GM23338 (cell line): ENCODE data around the gene KBTBD8. TPM values are rescaled to one million over a fixed set of nuclear protein-coding genes. Genes with fewer than 3 reads are reported as not detected.

Source experiments
- ATAC-seq: fragments of 200-7000 bp; cut with Tn5 transposase; 3 replicates; pipeline ENCODE4 v1.9.1; 2020
- DNase-seq: peaks from one replicate; pipeline ENCODE4 v3.0.0-alpha.2; 2015; ENCODE audit warnings: low spot score
- H2AFZ ChIP-seq: fragments of 200-600 bp; sonication (generic); 2 replicates; pipeline ENCODE4 v1.8.0; 2016; ENCODE audit warnings: antibody characterized with exemption, mild to moderate bottlenecking, moderate library complexity
- H3F3A ChIP-seq: fragments of 200-600 bp; sonication (generic); replicated peaks from 2 replicates; pipeline ENCODE4 v1.8.0; 2017; ENCODE audit warnings: antibody characterized with exemption, mixed run types, low read depth
- H3K27ac ChIP-seq: fragments of 200-600 bp; sonication (generic); 2 replicates; pipeline ENCODE4 v1.6.1; 2016; ENCODE audit warnings: low read depth
- H3K27me3 ChIP-seq: fragments of 200-600 bp; sonication (generic); 2 replicates; pipeline ENCODE4 v1.8.0; 2016; ENCODE audit warnings: mild to moderate bottlenecking, mixed run types, moderate library complexity; ENCODE audit not compliant: insufficient read depth
- H3K36me3 ChIP-seq: fragments of 200-600 bp; sonication (generic); 2 replicates; pipeline ENCODE4 v1.8.0; 2016; ENCODE audit warnings: mild to moderate bottlenecking; ENCODE audit not compliant: insufficient read depth
- H3K4me1 ChIP-seq: fragments of 200-600 bp; sonication (generic); 2 replicates; pipeline ENCODE4 v1.8.0; 2016; ENCODE audit warnings: mild to moderate bottlenecking, moderate library complexity; ENCODE audit not compliant: insufficient read depth
- H3K4me2 ChIP-seq: fragments of 200-600 bp; sonication (generic); 2 replicates; pipeline ENCODE4 v1.7.1; 2017; ENCODE audit warnings: mixed run types
- H3K4me3 ChIP-seq: fragments of 200-600 bp; sonication (generic); 2 replicates; pipeline ENCODE4 v1.6.1; 2016; ENCODE audit warnings: mixed run types
- H3K79me2 ChIP-seq: fragments of 200-600 bp; sonication (generic); replicated peaks from 2 replicates; pipeline ENCODE4 v1.8.0; 2017; ENCODE audit warnings: mild to moderate bottlenecking; ENCODE audit not compliant: insufficient read depth
- H3K9me2 ChIP-seq: fragments of 200-600 bp; sonication (generic); 2 replicates; pipeline ENCODE4 v1.8.0; 2017; ENCODE audit not compliant: insufficient read depth
- H4K20me1 ChIP-seq: fragments of 200-600 bp; sonication (generic); replicated peaks from 2 replicates; pipeline ENCODE4 v1.8.0; 2017; ENCODE audit warnings: mild to moderate bottlenecking; ENCODE audit not compliant: insufficient read depth
- H3K27ac Mint-ChIP-seq: 2 replicates; pipeline ENCODE4 v1.8.0; 2020; ENCODE audit warnings: inconsistent platforms, mild to moderate bottlenecking, moderate library complexity, mixed read lengths
- H3K27me3 Mint-ChIP-seq: 3 replicates; pipeline ENCODE4 v1.8.0; 2022; ENCODE audit warnings: low read depth, mild to moderate bottlenecking, moderate library complexity, mixed read lengths, inconsistent platforms; ENCODE audit not compliant: insufficient read depth, poor library complexity
- H3K36me3 Mint-ChIP-seq: 3 replicates; pipeline ENCODE4 v1.8.0; 2021; ENCODE audit warnings: low read depth, mild to moderate bottlenecking, inconsistent platforms, moderate library complexity, mixed read lengths
- H3K4me1 Mint-ChIP-seq: 3 replicates; pipeline ENCODE4 v1.8.0; 2020; ENCODE audit warnings: mild to moderate bottlenecking, inconsistent platforms, mixed read lengths
- H3K4me3 Mint-ChIP-seq: 3 replicates; pipeline ENCODE4 v1.8.0; 2021; ENCODE audit warnings: moderate library complexity, mild to moderate bottlenecking, inconsistent platforms, mixed read lengths
- H3K9me3 Mint-ChIP-seq: 3 replicates; pipeline ENCODE4 v1.8.0; 2020; ENCODE audit warnings: moderate library complexity, mild to moderate bottlenecking, inconsistent platforms, mixed read lengths
- CREB1 ChIP-seq: fragments of 250-450 bp; sonication (Bioruptor Pico); IDR thresholded peaks from 2 replicates; pipeline ENCODE4 v1.5.0; 2020; ENCODE audit warnings: low read depth, mild to moderate bottlenecking, moderate library complexity
- CTCF ChIP-seq, 2 experiments: fragments of 200-600 bp in 1 of 2; sonication (generic) in 1 of 2; conservative IDR thresholded peaks; 2 replicates each; pipeline versions ENCODE4 v1.5.1 to v1.6.1; 2016 to 2017; ENCODE audit warnings: antibody characterized with exemption in 2 of 2, low read depth in 2 of 2, mild to moderate bottlenecking in 2 of 2, moderate library complexity in 1 of 2
- EZH2 ChIP-seq: fragments of 200-600 bp; sonication (generic); IDR thresholded peaks from one replicate; pipeline ENCODE4 v1.8.0; 2017; ENCODE audit warnings: antibody characterized with exemption, mild to moderate bottlenecking, low read depth; ENCODE audit not compliant: unreplicated experiment
- NANOG ChIP-seq: IDR thresholded peaks from 2 replicates; pipeline ENCODE4 v1.6.1; 2016; ENCODE audit warnings: antibody characterized with exemption, borderline replicate concordance
- REST ChIP-seq: IDR thresholded peaks from one replicate; pipeline ENCODE4 v1.6.1; 2018; ENCODE audit warnings: antibody characterized with exemption; ENCODE audit not compliant: unreplicated experiment
- STAT1 ChIP-seq: IDR thresholded peaks from one replicate; pipeline ENCODE4 v1.6.1; 2016; ENCODE audit warnings: antibody characterized with exemption; ENCODE audit not compliant: unreplicated experiment
- ZNF114 ChIP-seq: fragments of 250-450 bp; sonication (Bioruptor Pico); IDR thresholded peaks from 2 replicates; pipeline ENCODE4 v1.5.0; 2020; ENCODE audit warnings: mild to moderate bottlenecking, moderate library complexity
- ZNF462 ChIP-seq: fragments of 250-450 bp; sonication (Bioruptor Pico); IDR thresholded peaks from 2 replicates; pipeline ENCODE4 v1.5.0; 2020; ENCODE audit warnings: mild to moderate bottlenecking, moderate library complexity
- polyA plus RNA-seq: library from polyadenylated mRNA; unstranded; fragments of >200 nt; fragmentation: Nextera tagmentation; extraction: Ambion mirVana; gene quantifications from 2 replicates; pipeline ENCODE4 v1.2.1, GENCODE V29; 2016
- total RNA-seq: library from RNA; depleted of rRNA; stranded (reverse); fragments of >200 nt; shearing (Covaris generic); gene quantifications from 2 replicates; pipeline ENCODE4 v1.2.3, GENCODE V29; 2014

The KBTBD8 gene
- total and polyA plus RNA-seq, 2 experiments from 2014 or later, result 3.5 to 19.9 TPM

GRCh38 chr3:66958067-66958466 lies 40.0 kb upstream of the KBTBD8 start (continued):
- no peak for TF ChIP-seq ZNF462 (CRISPR knock-in tag)
- no peak for TF ChIP-seq NANOG
- TF ChIP-seq STAT1, result no peak
- TF ChIP-seq CTCF (conservative IDR thresholded peaks at IDR 0.05; ENCODE audit: low read depth in 2 of 2), result no peak
- TF ChIP-seq CREB1 (CRISPR knock-in tag), result no peak

- no peak overlapping the region for H3K27ac ChIP-seq
- peaks cover 3% of the 10 kb centered on the region for H3K27me3 Mint-ChIP-seq
- DNase-seq (no peak), ATAC-seq (no peak)
- H3K4me3 ChIP-seq, result no peak overlapping the region
- no peak overlapping the region for H2AFZ ChIP-seq
- no peak overlapping the region for H3K27ac Mint-ChIP-seq
- peaks cover 15% of the 10 kb centered on the region for H3K4me1 Mint-ChIP-seq
- H3K4me1 ChIP-seq, result no peaks in the 10 kb centered on the region
- H3K27me3 ChIP-seq, result no peaks in the 10 kb centered on the region
- no peak overlapping the region for H3K4me3 Mint-ChIP-seq
- no peak overlapping the region for H3K4me2 ChIP-seq
- no peaks in the 10 kb centered on the region for H3F3A ChIP-seq
- H4K20me1 ChIP-seq, result no peaks in the 10 kb centered on the region
- H3K36me3 Mint-ChIP-seq, result no peaks in the 10 kb centered on the region
- H3K79me2 ChIP-seq, result no peaks in the 10 kb centered on the region
- no peaks in the 10 kb centered on the region for H3K36me3 ChIP-seq
- H3K9me3 Mint-ChIP-seq, result no peaks in the 10 kb centered on the region
- H3K9me2 ChIP-seq, result peaks cover 4% of the 10 kb centered on the region; the same call in 1 of the 2 replicates
- no peak for TF ChIP-seq CREB1 (CRISPR knock-in tag)
- TF ChIP-seq EZH2, result no peak
- TF ChIP-seq REST, result no peak
- no peak for TF ChIP-seq CTCF (conservative IDR thresholded peaks at IDR 0.05; ENCODE audit: low read depth in 2 of 2)
- TF ChIP-seq ZNF114, result no peak
Measured at GRCh38 chr3:66962664-66963063, 35.4 kb upstream of the KBTBD8 start.
